ENCODE results near the gene NPR1. TPM values are rescaled to one million over a fixed set of nuclear protein-coding genes. Genes with fewer than 3 reads are reported as not detected.
A peak's percentile ranks its signal among the peaks of the same experiment; 100 is the strongest.

NPR1 gene
- total RNA-seq, 1 experiment from 2014 or later: 16.5 TPM

DNA sequence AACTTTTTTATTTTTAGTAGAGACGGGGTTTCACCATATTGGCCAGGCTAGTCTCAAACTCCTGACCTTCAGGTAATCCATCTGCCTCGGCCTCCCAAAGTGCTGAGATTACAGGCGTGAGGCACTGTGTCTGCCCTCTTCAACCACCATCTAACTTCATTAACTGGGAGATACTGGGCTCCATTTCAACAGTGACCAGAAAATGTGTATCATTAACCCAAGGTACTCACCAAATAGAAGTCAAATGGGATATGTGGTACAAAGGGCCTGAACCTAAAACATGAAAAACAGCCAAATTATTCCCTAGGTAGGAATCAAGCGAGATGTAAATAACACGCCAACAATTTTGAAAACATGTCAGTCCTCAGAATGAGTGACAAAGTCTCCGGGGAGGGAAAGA is 8.9 kb upstream of the NPR1 start:
- H3K27ac Mint-ChIP-seq: peak overlapping the region; percentile 84
- no peak overlapping the region for H3K4me3 Mint-ChIP-seq
- H3K36me3 Mint-ChIP-seq: peaks cover 58% of the 10 kb centered on the region
- ATAC-seq (no peak), DNase-seq (ENCODE audit: low spot score) (no peak)
- no peaks in the 10 kb centered on the region for H3K9me3 Mint-ChIP-seq
- H3K27me3 Mint-ChIP-seq (ENCODE audit: low read depth): no peaks in the 10 kb centered on the region
- TF ChIP-seq SP1 (CRISPR knock-in tag; conservative IDR thresholded peaks at IDR 0.05) (no peak), TEAD4 (CRISPR knock-in tag; IDR thresholded peaks at IDR 0.05) (no peak), NFYB (CRISPR knock-in tag; conservative IDR thresholded peaks at IDR 0.05; ENCODE audit: low read depth) (no peak), PRRX2 (CRISPR knock-in tag; IDR thresholded peaks at IDR 0.05) (no peak)
- CTCF ChIA-PET: no interaction called here
- POLR2A ChIA-PET: no interaction called here
- peaks cover 14% of the 10 kb centered on the region for H3K4me1 Mint-ChIP-seq

DNA sequence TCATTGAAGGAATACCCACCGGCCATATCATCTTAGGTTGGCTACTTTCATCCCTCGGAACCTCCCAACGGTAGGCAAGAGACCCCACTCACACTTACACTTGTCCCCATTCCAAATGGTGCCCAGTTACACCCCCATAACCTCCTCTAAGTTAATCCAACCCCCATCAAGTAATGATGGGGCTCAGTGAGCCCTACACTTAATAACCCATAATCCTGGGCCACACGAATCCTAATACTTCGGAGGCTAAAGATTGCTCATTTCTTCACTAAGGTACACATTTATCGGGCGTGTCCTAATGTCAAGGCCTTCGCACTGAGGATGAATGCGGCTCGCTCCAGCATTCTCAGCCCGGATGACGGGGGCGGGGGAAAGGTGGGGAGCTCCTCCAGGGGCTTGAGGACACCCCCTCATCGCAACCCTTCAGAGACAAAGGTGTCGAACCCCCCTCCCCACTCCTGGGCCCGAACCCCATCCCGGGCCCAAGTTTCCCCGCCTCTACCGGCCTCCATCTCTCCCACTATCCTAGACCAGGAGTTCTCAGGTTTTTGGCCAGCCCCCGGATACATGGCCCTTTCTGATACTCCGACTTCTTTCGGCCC is 8.1 kb upstream of the NPR1 start:
- Mint-ChIP-seq H3K36me3 (peaks cover 51% of the 10 kb centered on the region), H3K4me3 (no peak overlapping the region), H3K9me3 (no peaks in the 10 kb centered on the region), H3K27me3 (ENCODE audit: low read depth) (no peaks in the 10 kb centered on the region), H3K4me1 (peaks cover 14% of the 10 kb centered on the region), H3K27ac (peak overlapping the region; percentile 84; the same call in 1 of the 2 replicates)
- ChIA-PET CTCF (no interaction called here), POLR2A (no interaction called here)
- DNase-seq (ENCODE audit: low spot score): no peak
- no peak for ATAC-seq
- TF ChIP-seq, protein P1, sequence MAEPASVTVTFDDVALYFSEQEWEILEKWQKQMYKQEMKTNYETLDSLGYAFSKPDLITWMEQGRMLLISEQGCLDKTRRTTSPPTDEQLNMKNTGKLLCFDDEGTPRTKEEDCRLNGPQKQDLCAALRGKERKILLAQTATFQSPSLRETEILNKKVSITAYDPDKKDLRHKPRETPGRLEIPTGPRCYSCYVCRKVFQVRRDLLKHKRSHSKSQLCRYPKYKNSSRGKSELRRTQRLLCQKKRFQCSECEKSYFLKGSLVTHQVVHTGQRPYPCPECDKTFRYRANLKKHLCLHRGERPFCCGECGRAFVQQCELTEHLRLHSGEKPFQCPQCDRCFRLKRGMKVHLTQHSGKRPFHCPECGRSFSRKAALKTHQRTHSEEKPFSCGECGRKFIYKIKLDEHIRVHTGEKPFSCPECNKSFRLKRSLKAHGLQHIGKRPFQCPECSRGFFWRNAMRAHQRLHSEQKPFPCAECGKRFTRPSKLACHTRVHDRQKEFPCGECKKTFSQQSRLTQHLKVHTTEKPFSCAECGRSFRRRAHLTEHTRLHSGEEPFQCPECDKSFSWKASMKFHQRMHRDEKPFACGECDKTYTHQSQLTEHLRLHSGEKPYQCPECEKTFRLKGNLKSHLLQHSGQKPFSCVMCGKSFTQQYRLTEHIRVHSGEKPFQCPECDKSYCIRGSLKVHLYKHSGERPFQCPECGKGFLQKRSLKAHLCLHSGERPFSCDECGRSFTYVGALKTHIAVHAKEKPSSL (CRISPR knock-in tag; conservative IDR thresholded peaks at IDR 0.05): 0 out of 2 replicates have a peak, but pooled peaks have one; percentile 15
- TF ChIP-seq E2F5 (CRISPR knock-in tag; IDR thresholded peaks at IDR 0.05) (no peak), KAT7 (CRISPR knock-in tag; IDR thresholded peaks at IDR 0.05; ENCODE audit: borderline replicate concordance) (0 out of 2 replicates have a peak, but pooled peaks have one; percentile 13), EMX1 (CRISPR knock-in tag; IDR thresholded peaks at IDR 0.05) (0 out of 2 replicates have a peak, but pooled peaks have one; percentile 61), OVOL2 (CRISPR knock-in tag; IDR thresholded peaks at IDR 0.05; ENCODE audit: borderline replicate concordance) (0 out of 2 replicates have a peak, but pooled peaks have one; percentile 9), ELF4 (CRISPR knock-in tag; IDR thresholded peaks at IDR 0.05; ENCODE audit: low read depth) (no peak), AR (CRISPR knock-in tag; IDR thresholded peaks at IDR 0.05) (no peak), PRRX2 (CRISPR knock-in tag; IDR thresholded peaks at IDR 0.05) (no peak)

GRCh38 chr1:153670859-153671627 is 7.4 kb upstream of the NPR1 start, which contains the start of gene ILF2:
ILF2 (minus strand) TSS chr1:153670993; CDS start chr1:153670922, 71 bp downstream.
- ChIA-PET CTCF (interaction anchor here (0.8 to 1.7 kb wide), 4 partner anchors 53 to 104 kb away, joined by 3 to 7 read pairs (median 6); partner anchors contain the start of gene SLC27A3), POLR2A (interaction anchor here (1.0 to 1.8 kb wide), 2 partner anchors 37 to 105 kb away, joined by 3 to 9 read pairs; partner anchors contain the start of gene CHTOP)
- Mint-ChIP-seq H3K4me1 (peaks cover 14% of the 10 kb centered on the region), H3K9me3 (no peaks in the 10 kb centered on the region), H3K27ac (peak within 1 kb of the TSS; percentile 84), H3K4me3 (no peak within 1 kb of the TSS), H3K36me3 (peaks cover 44% of the 10 kb centered on the region), H3K27me3 (ENCODE audit: low read depth) (no peaks in the 10 kb centered on the region)
- DNase-seq (ENCODE audit: low spot score): peak; percentile 97
- peak; percentile 91 for ATAC-seq
- TF ChIP-seq JAZF1 (CRISPR knock-in tag; IDR thresholded peaks at IDR 0.05) (no peak), IRF2 (CRISPR knock-in tag; IDR thresholded peaks at IDR 0.05; ENCODE audit: borderline replicate concordance, low read depth) (no peak), NR2C2 (CRISPR knock-in tag; IDR thresholded peaks at IDR 0.05) (no peak), ERG (CRISPR knock-in tag; IDR thresholded peaks at IDR 0.05) (no peak), ZSCAN18 (CRISPR knock-in tag; IDR thresholded peaks at IDR 0.05) (no peak), MXD4 (CRISPR knock-in tag; IDR thresholded peaks at IDR 0.05; ENCODE audit: borderline replicate concordance) (no peak), TCF7 (CRISPR knock-in tag; IDR thresholded peaks at IDR 0.05; ENCODE audit: low read depth) (no peak), GTF2I (CRISPR knock-in tag; conservative IDR thresholded peaks at IDR 0.05) (no peak), NFYB (CRISPR knock-in tag; conservative IDR thresholded peaks at IDR 0.05; ENCODE audit: low read depth) (peak; percentile 89), ATF1 (CRISPR knock-in tag; IDR thresholded peaks at IDR 0.05) (no peak), CBFB (CRISPR knock-in tag; IDR thresholded peaks at IDR 0.05; ENCODE audit: low read depth) (no peak)
